ENCODE data around the gene CCNA2. TPM values are rescaled to one million over a fixed set of nuclear protein-coding genes. Genes with fewer than 3 reads are reported as not detected.

CCNA2 gene
- polyA plus RNA-seq = 3.2 and 4.8 TPM in 2 replicates

GRCh38 chr4:121823505-121824170 is at the start of gene CCNA2:
CCNA2 (minus strand) TSS chr4:121823883; CDS start chr4:121823628, 255 bp downstream.

GRCh38 chr4:121869841-121870822 is 46.4 kb upstream of the CCNA2 start, which contains the start of gene BBS7:
BBS7 (minus strand) TSS chr4:121870474; CDS start chr4:121870313, 161 bp downstream.

GRCh38 chr4:121800961-121801714 is 22.5 kb downstream of the CCNA2 start, which contains the start of gene EXOSC9:
EXOSC9 (plus strand) TSS chr4:121801323; CDS start chr4:121801425, 102 bp downstream.

Other genes starting within 250 kb of the CCNA2 start
- gene ANXA5, start 126.9 kb downstream of the CCNA2 start, polyA plus RNA-seq = 80.2 and 84.3 TPM in 2 replicates
- gene SMIM43, start 58.7 kb downstream of the CCNA2 start, polyA plus RNA-seq = 8.8 TPM in 1 of 2 replicates, not detected in the other
- 34.6 and 51.2 TPM in 2 replicates for gene EXOSC9, start 22.6 kb downstream of the CCNA2 start, polyA plus RNA-seq
- 114 and 136 TPM in 2 replicates for gene BBS7, start 46.6 kb upstream of the CCNA2 start, polyA plus RNA-seq
- gene TRPC3, start 128.2 kb upstream of the CCNA2 start, polyA plus RNA-seq = 361 and 412 TPM in 2 replicates